GDM1 (cell line): ENCODE measurements around the gene UMOD.

Source experiments
- DNase-seq: peaks from one replicate; lab custom pipeline; 2025; lab: John Stamatoyannopoulos, UW

The UMOD gene

GRCh38 chr16:20352615-20353014 is at the start of gene UMOD:
Gene UMOD (minus strand): TSS chr16:20352715. CDS start chr16:20350737, 1,978 bp downstream.
- DNase-seq, result no peak

GRCh38 chr16:20401475-20402016 is 49.0 kb upstream of the UMOD start:
- DNase-seq, result no peak

GRCh38 chr16:20401066-20401465 is 48.6 kb upstream of the UMOD start:
- no peak for DNase-seq

- DNase-seq, result no peak
Measured at GRCh38 chr16:20399185-20399584, 46.7 kb upstream of the UMOD start.

GRCh38 chr16:20398603-20399002 is 46.1 kb upstream of the UMOD start:
- DNase-seq, result no peak

- no peak for DNase-seq
Measured at GRCh38 chr16:20397468-20398074, 45.1 kb upstream of the UMOD start.

GRCh38 chr16:20396846-20397467 is 44.4 kb upstream of the UMOD start:
- no peak for DNase-seq

- no peak for DNase-seq
Measured at GRCh38 chr16:20395946-20396345, 43.4 kb upstream of the UMOD start.

- no peak for DNase-seq
Measured at GRCh38 chr16:20393801-20394577, 41.5 kb upstream of the UMOD start.

GRCh38 chr16:20391045-20391444 is 38.5 kb upstream of the UMOD start:
- no peak for DNase-seq

- no peak for DNase-seq
Measured at GRCh38 chr16:20388854-20389253, 36.3 kb upstream of the UMOD start.

- no peak for DNase-seq
Measured at GRCh38 chr16:20387978-20388377, 35.5 kb upstream of the UMOD start.

- DNase-seq, result no peak
Measured at GRCh38 chr16:20385844-20386832, 33.6 kb upstream of the UMOD start.

GRCh38 chr16:20383106-20384029 is 30.9 kb upstream of the UMOD start:
- DNase-seq, result no peak

- no peak for DNase-seq
Measured at GRCh38 chr16:20382202-20382948, 29.9 kb upstream of the UMOD start.

- DNase-seq, result no peak
Measured at GRCh38 chr16:20380782-20381181, 28.3 kb upstream of the UMOD start.

GRCh38 chr16:20377181-20377580 is 24.7 kb upstream of the UMOD start:
- no peak for DNase-seq

- DNase-seq, result no peak
Measured at GRCh38 chr16:20372701-20373100, 20.2 kb upstream of the UMOD start.

GRCh38 chr16:20369452-20370054 is 17.0 kb upstream of the UMOD start:
- DNase-seq, result no peak
